ENCODE results near the gene TCF15.
A peak's percentile ranks its signal among the peaks of the same experiment; 100 is the strongest.

The TCF15 gene

GRCh38 chr20:653590-654416, 43.7 kb upstream of the TCF15 start:
- no peak for ATAC-seq
- no peak for TF ChIP-seq BACH2 (CRISPR knock-in tag; IDR thresholded peaks at IDR 0.05; ENCODE audit: borderline replicate concordance)
- TF ChIP-seq ZC3H10 (CRISPR knock-in tag; IDR thresholded peaks at IDR 0.05): no peak
- no peak for TF ChIP-seq ZFP30 (CRISPR knock-in tag; IDR thresholded peaks at IDR 0.05)
- peak; percentile 90 for TF ChIP-seq ZFP3 (CRISPR knock-in tag; IDR thresholded peaks at IDR 0.05)
- TF ChIP-seq ZNF70 (CRISPR knock-in tag; IDR thresholded peaks at IDR 0.05): no peak

- ATAC-seq: peak; percentile 93
- no peak for TF ChIP-seq PPARA (CRISPR knock-in tag; IDR thresholded peaks at IDR 0.05; ENCODE audit: borderline replicate concordance)
- no peak for TF ChIP-seq ESRRG (CRISPR knock-in tag; IDR thresholded peaks at IDR 0.05)
- no peak for TF ChIP-seq ISL1 (CRISPR knock-in tag; IDR thresholded peaks at IDR 0.05)
- no peak for TF ChIP-seq ARNTL (CRISPR knock-in tag; IDR thresholded peaks at IDR 0.05; ENCODE audit: borderline replicate concordance, low read depth)
- no peak for TF ChIP-seq ZNF70 (CRISPR knock-in tag; IDR thresholded peaks at IDR 0.05)
- no peak for TF ChIP-seq BACH2 (CRISPR knock-in tag; IDR thresholded peaks at IDR 0.05; ENCODE audit: borderline replicate concordance)
- TF ChIP-seq OSR1 (CRISPR knock-in tag; IDR thresholded peaks at IDR 0.05): no peak
- no peak for TF ChIP-seq ZC3H10 (CRISPR knock-in tag; IDR thresholded peaks at IDR 0.05)
- no peak for TF ChIP-seq CREB5 (CRISPR knock-in tag; IDR thresholded peaks at IDR 0.05; ENCODE audit: low read depth)
- TF ChIP-seq RARB (CRISPR knock-in tag; IDR thresholded peaks at IDR 0.05): no peak
- TF ChIP-seq ZNF8 (CRISPR knock-in tag; IDR thresholded peaks at IDR 0.05): no peak
- TF ChIP-seq TSHZ2 (CRISPR knock-in tag; IDR thresholded peaks at IDR 0.05): no peak
- TF ChIP-seq POU6F1 (CRISPR knock-in tag; IDR thresholded peaks at IDR 0.05; ENCODE audit: borderline replicate concordance, low read depth): no peak
- no peak for TF ChIP-seq ZFP3 (CRISPR knock-in tag; IDR thresholded peaks at IDR 0.05)
- no peak for TF ChIP-seq TOX (CRISPR knock-in tag; IDR thresholded peaks at IDR 0.05; ENCODE audit: borderline replicate concordance)
- no peak for TF ChIP-seq GLIS3 (CRISPR knock-in tag; IDR thresholded peaks at IDR 0.05)
- no peak for TF ChIP-seq TCF4 (CRISPR knock-in tag; IDR thresholded peaks at IDR 0.05; ENCODE audit: borderline replicate concordance)
- TF ChIP-seq ZNF565 (CRISPR knock-in tag; conservative IDR thresholded peaks at IDR 0.05; ENCODE audit: low read depth): no peak
Measured at GRCh38 chr20:653110-653589, 43.0 kb upstream of the TCF15 start, which contains the start of gene SRXN1. Gene SRXN1, minus strand, starts transcription at chr20:653200. Its CDS starts 15 bp downstream, at chr20:653185.

- TF ChIP-seq CSDC2 (CRISPR knock-in tag; IDR thresholded peaks at IDR 0.05) (no peak), CSRNP3 (CRISPR knock-in tag; IDR thresholded peaks at IDR 0.05) (no peak), ISL1 (CRISPR knock-in tag; IDR thresholded peaks at IDR 0.05) (no peak), GLIS3 (CRISPR knock-in tag; IDR thresholded peaks at IDR 0.05) (no peak), ESRRG (CRISPR knock-in tag; IDR thresholded peaks at IDR 0.05) (no peak), PATZ1 (CRISPR knock-in tag; IDR thresholded peaks at IDR 0.05; ENCODE audit: borderline replicate concordance) (no peak), CREB5 (CRISPR knock-in tag; IDR thresholded peaks at IDR 0.05; ENCODE audit: low read depth) (no peak), TCF4 (CRISPR knock-in tag; IDR thresholded peaks at IDR 0.05; ENCODE audit: borderline replicate concordance) (no peak), ZFP3 (CRISPR knock-in tag; IDR thresholded peaks at IDR 0.05) (no peak), ZNF70 (CRISPR knock-in tag; IDR thresholded peaks at IDR 0.05) (no peak), PPARA (CRISPR knock-in tag; IDR thresholded peaks at IDR 0.05; ENCODE audit: borderline replicate concordance) (no peak)
- ATAC-seq: peak; percentile 21
Measured at GRCh38 chr20:652615-653109, 42.6 kb upstream of the TCF15 start.

All from SK-N-SH treated with all-trans-retinoic acid at 6 μM for 48 hours (cell line).